Fibroblast of lung (primary cell): ENCODE results near the gene CHURC1. TPM values are rescaled to one million over a fixed set of nuclear protein-coding genes. Genes with fewer than 3 reads are reported as not detected.

Experiments used
- DNase-seq, 2 donors: peaks; one replicate each; pipeline versions ENCODE4 v3.0.0 to v3.0.0-alpha.2; 2010; ENCODE audit warnings: low read depth in 2 of 2
- H2AFZ ChIP-seq: 2 replicates; pipeline ENCODE4 v1.5.1; 2012; ENCODE audit warnings: low read length, control low read depth, inconsistent platforms
- H3K27ac ChIP-seq: 2 replicates; pipeline ENCODE4 v1.5.1; 2011; ENCODE audit warnings: low read length, control low read depth; ENCODE audit not compliant: insufficient read depth
- H3K27me3 ChIP-seq: 2 replicates; pipeline ENCODE4 v1.5.1; 2011; ENCODE audit warnings: mild to moderate bottlenecking, low read length; ENCODE audit not compliant: control insufficient read depth, insufficient read depth
- H3K36me3 ChIP-seq: 2 replicates; pipeline ENCODE4 v1.5.1; 2011; ENCODE audit warnings: low read length; ENCODE audit not compliant: control insufficient read depth, insufficient read depth
- H3K4me1 ChIP-seq: 2 replicates; pipeline ENCODE4 v1.5.1; 2011; ENCODE audit warnings: low read length; ENCODE audit not compliant: control insufficient read depth, insufficient read depth; ENCODE audit errors: extremely low read depth
- H3K4me2 ChIP-seq: 2 replicates; pipeline ENCODE4 v1.5.1; 2011; ENCODE audit warnings: low read length, control low read depth; ENCODE audit not compliant: insufficient read depth; ENCODE audit errors: extremely low read depth
- H3K4me3 ChIP-seq, 4 experiments: fragments of 200-600 bp in 1 of 4; sonication (generic) in 1 of 4; replicated peaks in 1 of 4; 2 replicates each; pipeline ENCODE4 v1.5.1; 2011 to 2016; ENCODE audit warnings: low read length in 4 of 4, low read depth in 3 of 4, mild to moderate bottlenecking in 3 of 4, control low read depth in 2 of 4, inconsistent platforms in 1 of 4, mixed read lengths in 1 of 4; ENCODE audit not compliant: insufficient read depth in 1 of 4; ENCODE audit errors: control extremely low read depth in 1 of 4
- H3K79me2 ChIP-seq: 2 replicates; pipeline ENCODE4 v1.5.1; 2012; ENCODE audit warnings: mild to moderate bottlenecking, low read length, inconsistent platforms; ENCODE audit not compliant: control insufficient read depth, insufficient read depth
- H3K9ac ChIP-seq: 2 replicates; pipeline ENCODE4 v1.5.1; 2011; ENCODE audit warnings: mild to moderate bottlenecking, low read length, control low read depth; ENCODE audit not compliant: insufficient read depth
- H3K9me3 ChIP-seq: 2 replicates; pipeline ENCODE4 v1.5.1; 2012; ENCODE audit warnings: low read depth, low read length; ENCODE audit not compliant: control insufficient read depth, insufficient read depth
- H4K20me1 ChIP-seq: 2 replicates; pipeline ENCODE4 v1.5.1; 2011; ENCODE audit warnings: low read length; ENCODE audit not compliant: control insufficient read depth, insufficient read depth; ENCODE audit errors: extremely low read depth
- CTCF ChIP-seq, 2 donors: IDR thresholded peaks in 1 of 2; conservative IDR thresholded peaks in 1 of 2; 1 replicate in 1 of 2; 2 replicates in 1 of 2; pipeline ENCODE4 v1.5.1; 2011 to 2012; ENCODE audit warnings: low read length in 2 of 2, control low read depth in 1 of 2, inconsistent platforms in 1 of 2, low read depth in 1 of 2, mild to moderate bottlenecking in 1 of 2
- EZH2 ChIP-seq: IDR thresholded peaks from 2 replicates; pipeline ENCODE4 v1.5.1; 2012; ENCODE audit warnings: low read length, control low read depth, mild to moderate bottlenecking; ENCODE audit errors: missing control alignments
- polyA plus RNA-seq, 2 donors: library from polyadenylated mRNA; depleted of rRNA in 1 of 2; stranded (reverse) in 1 of 2; unstranded in 1 of 2; fragments of >200 nt; gene quantifications; 2 replicates each; pipeline ENCODE4 v1.2.1, GENCODE V29; 2011 to 2012; ENCODE audit warnings: missing spikeins in 1 of 2
- total RNA-seq: library from RNA; depleted of rRNA; stranded (reverse); fragments of >200 nt; gene quantifications from 2 replicates; pipeline ENCODE4 v1.2.1, GENCODE V29; 2014

Gene CHURC1
- total and polyA plus RNA-seq, 2 donors (not counting 1 experiment from before 2014, with no cell fraction given): 38.6 to 89.5 TPM

DNA sequence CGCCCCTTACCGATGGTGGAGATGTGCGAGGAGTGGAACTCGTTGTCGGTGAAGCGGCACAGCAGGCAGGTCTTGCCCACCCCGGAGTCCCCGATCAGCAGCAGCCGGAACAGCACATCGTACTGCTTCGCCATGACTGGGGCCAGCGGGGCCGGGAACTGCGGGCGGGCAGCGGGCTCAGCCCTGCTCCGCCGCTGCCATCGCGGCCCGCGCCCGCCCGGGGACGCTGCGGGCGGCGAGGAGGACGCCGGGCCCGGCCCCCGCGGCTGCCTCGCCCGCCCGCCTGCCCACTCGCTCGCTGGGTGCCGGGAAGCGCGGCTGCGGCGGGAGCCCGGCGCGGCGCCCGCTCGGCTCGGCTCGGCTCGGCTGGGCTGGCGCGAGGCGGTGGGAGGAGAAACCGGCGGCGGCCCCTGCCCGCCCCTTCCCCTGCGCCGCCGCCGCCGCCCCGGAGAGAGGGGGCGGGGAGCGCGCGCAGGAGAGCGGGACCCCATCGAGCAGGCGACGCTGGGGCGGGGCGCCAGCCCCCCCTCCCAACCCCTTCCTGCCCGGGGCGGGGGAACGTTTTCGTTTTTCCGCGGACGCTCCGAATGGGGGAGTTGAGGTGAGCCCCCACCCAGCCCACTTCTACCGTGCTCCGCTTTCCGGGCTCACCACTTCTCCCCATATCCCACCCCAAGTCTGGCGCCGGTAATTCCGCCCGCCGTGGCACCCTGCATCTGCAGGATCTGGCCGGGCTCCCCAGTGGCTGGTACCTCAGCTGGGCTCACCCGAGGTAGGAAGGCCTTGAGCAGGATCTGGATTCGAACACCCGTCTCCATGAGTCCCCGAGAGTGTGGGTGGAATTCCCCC is 57.9 kb downstream of the CHURC1 start, which contains the start of gene RAB15:
TSS of gene RAB15 (minus strand) at position 394 of the 849 bp plus-strand sequence. CDS start at position 134, 260 bp downstream.
- Histone ChIP-seq H3K27me3 (peaks cover 4% of the 10 kb centered on the region), H3K4me3 (peak within 1 kb of the TSS; percentile 48 to 67 (median 52)), H3K9ac (peak within 1 kb of the TSS; percentile 37), H3K9me3 (no peaks in the 10 kb centered on the region), H3K36me3 (no peaks in the 10 kb centered on the region), H3K27ac (no peak within 1 kb of the TSS), H3K4me2 (peak within 1 kb of the TSS; percentile 78), H3K4me1 (no peaks in the 10 kb centered on the region), H3K79me2 (no peaks in the 10 kb centered on the region), H2AFZ (peak within 1 kb of the TSS; percentile 57), H4K20me1 (no peaks in the 10 kb centered on the region)
- DNase-seq: peak in 1 of 2 donors; percentile 29
- no peak for TF ChIP-seq CTCF (conservative IDR thresholded peaks at IDR 0.05 in 1 of 2, IDR thresholded peaks at IDR 0.05 in 1 of 2; ENCODE audit: low read depth in 1 of 2, low read length in 2 of 2)
- TF ChIP-seq EZH2: no peak

DNA sequence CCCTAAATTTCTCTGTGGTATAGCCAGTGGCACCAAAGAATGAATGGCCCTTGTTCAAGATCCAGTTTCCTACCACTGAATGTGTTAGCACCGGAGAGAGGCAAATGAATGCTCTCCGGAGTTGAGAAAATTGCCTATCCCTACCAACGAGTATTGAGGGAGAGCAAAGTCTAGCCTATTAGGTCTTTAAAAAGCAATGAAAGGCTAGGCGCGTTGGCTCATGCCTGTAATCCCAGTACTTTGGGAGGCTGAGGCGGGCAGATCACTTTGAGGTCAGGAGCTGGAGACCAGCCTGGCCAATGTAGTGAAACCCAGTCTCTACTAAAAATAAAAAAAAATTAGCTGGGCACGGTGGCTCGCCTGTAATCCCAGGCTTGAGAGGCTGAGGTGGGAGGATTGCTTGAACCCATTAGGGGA is 58.8 kb downstream of the CHURC1 start:
- no peak overlapping the region for H3K27ac ChIP-seq
- H3K27me3 ChIP-seq: peaks cover 5% of the 10 kb centered on the region
- no peaks in the 10 kb centered on the region for H3K36me3 ChIP-seq
- no peaks in the 10 kb centered on the region for H3K79me2 ChIP-seq
- H3K9ac ChIP-seq: no peak overlapping the region
- H3K4me1 ChIP-seq: no peaks in the 10 kb centered on the region
- no peak overlapping the region for H3K4me2 ChIP-seq
- H3K9me3 ChIP-seq: no peaks in the 10 kb centered on the region
- H2AFZ ChIP-seq: no peak overlapping the region
- DNase-seq: no peak
- TF ChIP-seq EZH2 (no peak), CTCF (conservative IDR thresholded peaks at IDR 0.05 in 1 of 2, IDR thresholded peaks at IDR 0.05 in 1 of 2; ENCODE audit: low read depth in 1 of 2, low read length in 2 of 2) (no peak)
- peak overlapping the region in 1 of 4 experiments; percentile 67 for H3K4me3 ChIP-seq
- no peaks in the 10 kb centered on the region for H4K20me1 ChIP-seq

DNA sequence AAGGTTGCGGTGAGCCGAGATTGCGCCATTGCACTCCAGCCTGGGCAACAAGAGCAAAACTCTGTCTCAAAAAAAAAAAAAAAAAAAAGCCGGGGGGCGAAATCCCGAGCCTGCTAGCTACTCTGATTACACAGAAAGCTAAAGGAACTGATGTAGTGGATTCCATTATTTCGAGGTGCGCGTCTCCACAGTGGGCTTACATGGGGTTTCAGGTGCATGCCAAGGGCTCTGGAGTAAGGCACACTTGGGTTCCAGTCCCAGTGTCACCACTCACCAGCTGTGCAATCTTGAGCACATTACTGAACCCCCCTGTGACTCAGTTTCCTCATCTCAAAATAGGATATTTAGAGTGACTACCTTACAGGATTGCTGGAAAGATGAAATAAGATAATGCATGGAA is 59.6 kb downstream of the CHURC1 start:
- H4K20me1 ChIP-seq: no peaks in the 10 kb centered on the region
- H2AFZ ChIP-seq: no peak overlapping the region
- H3K4me2 ChIP-seq: no peak overlapping the region
- no peak for DNase-seq
- no peaks in the 10 kb centered on the region for H3K9me3 ChIP-seq
- no peaks in the 10 kb centered on the region for H3K36me3 ChIP-seq
- H3K9ac ChIP-seq: no peak overlapping the region
- H3K27me3 ChIP-seq: peaks cover 5% of the 10 kb centered on the region
- no peak for TF ChIP-seq EZH2
- no peak overlapping the region for H3K4me3 ChIP-seq
- H3K27ac ChIP-seq: no peak overlapping the region
- no peaks in the 10 kb centered on the region for H3K79me2 ChIP-seq
- no peaks in the 10 kb centered on the region for H3K4me1 ChIP-seq
